Measurements from ENCODE around the gene SSR4.

DNA sequence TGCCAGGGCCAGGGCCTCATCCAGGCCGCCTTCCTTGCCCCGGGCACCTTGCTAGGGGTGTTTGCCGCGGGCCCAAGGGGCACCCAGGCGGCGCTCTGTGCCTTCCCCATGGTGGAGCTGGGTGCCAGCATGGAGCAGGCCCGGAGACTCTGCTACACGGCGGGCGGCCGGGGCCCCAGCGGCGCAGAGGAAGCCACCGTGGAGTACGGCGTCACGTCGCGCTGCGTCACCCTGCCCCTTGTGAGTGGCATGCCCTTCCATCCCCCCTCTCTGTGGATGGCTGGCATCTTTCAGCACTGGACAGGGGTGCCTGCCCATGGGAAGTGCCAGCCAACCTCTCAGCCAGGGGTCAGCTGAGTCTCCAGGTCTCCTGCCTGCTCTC lies 26.8 kb upstream of the SSR4 start:
- no peak for TF ChIP-seq POLR2AphosphoS5 (IDR thresholded peaks at IDR 0.05; ENCODE audit: low read depth)
- TF ChIP-seq, protein P1, sequence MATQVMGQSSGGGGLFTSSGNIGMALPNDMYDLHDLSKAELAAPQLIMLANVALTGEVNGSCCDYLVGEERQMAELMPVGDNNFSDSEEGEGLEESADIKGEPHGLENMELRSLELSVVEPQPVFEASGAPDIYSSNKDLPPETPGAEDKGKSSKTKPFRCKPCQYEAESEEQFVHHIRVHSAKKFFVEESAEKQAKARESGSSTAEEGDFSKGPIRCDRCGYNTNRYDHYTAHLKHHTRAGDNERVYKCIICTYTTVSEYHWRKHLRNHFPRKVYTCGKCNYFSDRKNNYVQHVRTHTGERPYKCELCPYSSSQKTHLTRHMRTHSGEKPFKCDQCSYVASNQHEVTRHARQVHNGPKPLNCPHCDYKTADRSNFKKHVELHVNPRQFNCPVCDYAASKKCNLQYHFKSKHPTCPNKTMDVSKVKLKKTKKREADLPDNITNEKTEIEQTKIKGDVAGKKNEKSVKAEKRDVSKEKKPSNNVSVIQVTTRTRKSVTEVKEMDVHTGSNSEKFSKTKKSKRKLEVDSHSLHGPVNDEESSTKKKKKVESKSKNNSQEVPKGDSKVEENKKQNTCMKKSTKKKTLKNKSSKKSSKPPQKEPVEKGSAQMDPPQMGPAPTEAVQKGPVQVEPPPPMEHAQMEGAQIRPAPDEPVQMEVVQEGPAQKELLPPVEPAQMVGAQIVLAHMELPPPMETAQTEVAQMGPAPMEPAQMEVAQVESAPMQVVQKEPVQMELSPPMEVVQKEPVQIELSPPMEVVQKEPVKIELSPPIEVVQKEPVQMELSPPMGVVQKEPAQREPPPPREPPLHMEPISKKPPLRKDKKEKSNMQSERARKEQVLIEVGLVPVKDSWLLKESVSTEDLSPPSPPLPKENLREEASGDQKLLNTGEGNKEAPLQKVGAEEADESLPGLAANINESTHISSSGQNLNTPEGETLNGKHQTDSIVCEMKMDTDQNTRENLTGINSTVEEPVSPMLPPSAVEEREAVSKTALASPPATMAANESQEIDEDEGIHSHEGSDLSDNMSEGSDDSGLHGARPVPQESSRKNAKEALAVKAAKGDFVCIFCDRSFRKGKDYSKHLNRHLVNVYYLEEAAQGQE (IDR thresholded peaks at IDR 0.05; ENCODE audit: insufficient replicate concordance, low read depth), result peak; percentile 77
- TF ChIP-seq, protein P2, sequence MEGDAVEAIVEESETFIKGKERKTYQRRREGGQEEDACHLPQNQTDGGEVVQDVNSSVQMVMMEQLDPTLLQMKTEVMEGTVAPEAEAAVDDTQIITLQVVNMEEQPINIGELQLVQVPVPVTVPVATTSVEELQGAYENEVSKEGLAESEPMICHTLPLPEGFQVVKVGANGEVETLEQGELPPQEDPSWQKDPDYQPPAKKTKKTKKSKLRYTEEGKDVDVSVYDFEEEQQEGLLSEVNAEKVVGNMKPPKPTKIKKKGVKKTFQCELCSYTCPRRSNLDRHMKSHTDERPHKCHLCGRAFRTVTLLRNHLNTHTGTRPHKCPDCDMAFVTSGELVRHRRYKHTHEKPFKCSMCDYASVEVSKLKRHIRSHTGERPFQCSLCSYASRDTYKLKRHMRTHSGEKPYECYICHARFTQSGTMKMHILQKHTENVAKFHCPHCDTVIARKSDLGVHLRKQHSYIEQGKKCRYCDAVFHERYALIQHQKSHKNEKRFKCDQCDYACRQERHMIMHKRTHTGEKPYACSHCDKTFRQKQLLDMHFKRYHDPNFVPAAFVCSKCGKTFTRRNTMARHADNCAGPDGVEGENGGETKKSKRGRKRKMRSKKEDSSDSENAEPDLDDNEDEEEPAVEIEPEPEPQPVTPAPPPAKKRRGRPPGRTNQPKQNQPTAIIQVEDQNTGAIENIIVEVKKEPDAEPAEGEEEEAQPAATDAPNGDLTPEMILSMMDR (IDR thresholded peaks at IDR 0.05; ENCODE audit: insufficient read depth, low read length), result no peak
